ENCODE data around the gene KLK11. TPM values are rescaled to one million over a fixed set of nuclear protein-coding genes. Genes with fewer than 3 reads are reported as not detected.

Gene KLK11
- total and polyA plus RNA-seq, 2 of the 8 experiments (the other 6 are each of a cell fraction or from before 2014, with no cell fraction given) = 0.45 TPM; not detected in 1

DNA sequence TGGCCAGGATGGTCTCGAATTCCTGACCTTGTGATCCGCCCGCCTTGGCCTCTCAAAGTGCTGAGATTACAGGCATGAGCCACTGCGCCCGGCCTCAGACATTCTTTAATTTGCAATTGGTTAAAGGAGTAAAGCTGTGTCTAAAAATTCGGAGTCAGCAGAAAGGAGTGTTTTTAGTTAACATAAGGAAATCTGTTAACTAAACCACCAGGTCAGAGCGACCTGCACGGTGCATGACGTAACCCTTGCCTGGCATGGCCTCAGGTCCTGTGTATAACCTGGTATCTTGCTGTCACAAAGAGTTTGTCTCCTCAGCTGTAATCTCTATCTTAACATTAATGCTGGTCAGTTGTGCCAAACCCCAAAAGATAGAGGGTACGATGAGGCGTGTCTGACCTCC is 17.9 kb upstream of the KLK11 start (continued):
- TF ChIP-seq MAFK (IDR thresholded peaks at IDR 0.05; ENCODE audit: low read depth, low read length) (no peak), HDAC2 (IDR thresholded peaks at IDR 0.05; ENCODE audit: borderline replicate concordance in 1 of 2, low read depth in 2 of 2, low read length in 2 of 2) (no peak)

Data from H1 (cell line).